Mucosa of rectum (tissue), 2 donors: ENCODE measurements around the gene PIK3IP1.

Experiments
- H3K27ac ChIP-seq, 2 donors: one replicate each; pipeline ENCODE4 v1.7.0; 2013; ENCODE audit warnings: inconsistent platforms in 2 of 2, low read depth in 2 of 2, low read length in 2 of 2
- H3K27me3 ChIP-seq, 2 donors: one replicate each; pipeline ENCODE4 v1.7.0; 2013; ENCODE audit warnings: low read length in 2 of 2; ENCODE audit not compliant: control insufficient read depth in 2 of 2, insufficient read depth in 2 of 2
- H3K36me3 ChIP-seq, 2 donors: one replicate each; pipeline ENCODE4 v1.7.0; 2013; ENCODE audit warnings: low read length in 2 of 2; ENCODE audit not compliant: control insufficient read depth in 2 of 2, insufficient read depth in 2 of 2
- H3K4me1 ChIP-seq, 2 donors: one replicate each; pipeline ENCODE4 v1.7.0; 2013; ENCODE audit warnings: low read length in 2 of 2, mild to moderate bottlenecking in 1 of 2; ENCODE audit not compliant: control insufficient read depth in 2 of 2, insufficient read depth in 2 of 2
- H3K4me3 ChIP-seq, 2 donors: one replicate each; pipeline ENCODE4 v1.7.0; 2013; ENCODE audit warnings: low read length in 2 of 2
- H3K9ac ChIP-seq, 2 donors: one replicate each; pipeline ENCODE4 v1.7.0; 2013; ENCODE audit warnings: low read length in 2 of 2, low read depth in 1 of 2, mild to moderate bottlenecking in 1 of 2
- H3K9me3 ChIP-seq, 2 donors: one replicate each; pipeline ENCODE4 v1.7.0; 2013; ENCODE audit warnings: low read length in 2 of 2; ENCODE audit not compliant: control insufficient read depth in 2 of 2
- donor health status: healthy.
- donor health status: Normal muscosa, but diverticular disease.

Gene PIK3IP1

GRCh38 chr22:31279821-31280505 is 12.3 kb downstream of the PIK3IP1 start:
- H3K9me3 ChIP-seq: no peaks in the 10 kb centered on the region
- no peaks in the 10 kb centered on the region for H3K27me3 ChIP-seq
- H3K4me3 ChIP-seq: no peak overlapping the region
- H3K27ac ChIP-seq: peak overlapping the region; percentile 9 to 16
- H3K9ac ChIP-seq: no peak overlapping the region
- peaks cover 74 to 84% of the 10 kb centered on the region in 2 donors for H3K36me3 ChIP-seq
- peaks cover 0 to 3% of the 10 kb centered on the region in 2 donors for H3K4me1 ChIP-seq

- Histone ChIP-seq H3K27me3 (no peaks in the 10 kb centered on the region), H3K4me3 (no peak overlapping the region), H3K9ac (no peak overlapping the region), H3K9me3 (no peaks in the 10 kb centered on the region), H3K36me3 (peaks cover 76 to 83% of the 10 kb centered on the region in 2 donors), H3K27ac (peak overlapping the region; percentile 59 to 71), H3K4me1 (peaks cover 0 to 8% of the 10 kb centered on the region in 2 donors)
Measured at GRCh38 chr22:31279327-31279669, 13.0 kb downstream of the PIK3IP1 start.

- no peaks in the 10 kb centered on the region for H3K9me3 ChIP-seq
- H3K4me1 ChIP-seq: peaks cover 0 to 8% of the 10 kb centered on the region in 2 donors
- H3K36me3 ChIP-seq: peaks cover 77 to 82% of the 10 kb centered on the region in 2 donors
- H3K27me3 ChIP-seq: no peaks in the 10 kb centered on the region
- peak overlapping the region; percentile 59 to 71 for H3K27ac ChIP-seq
- no peak overlapping the region for H3K9ac ChIP-seq
- no peak overlapping the region for H3K4me3 ChIP-seq
Measured at GRCh38 chr22:31278626-31279326, 13.5 kb downstream of the PIK3IP1 start.

- peaks cover 76 to 80% of the 10 kb centered on the region in 2 donors for H3K36me3 ChIP-seq
- no peak overlapping the region for H3K9ac ChIP-seq
- H3K27ac ChIP-seq: peak overlapping the region; percentile 44 to 53
- no peaks in the 10 kb centered on the region for H3K9me3 ChIP-seq
- H3K4me1 ChIP-seq: peaks cover 2 to 8% of the 10 kb centered on the region in 2 donors
- H3K4me3 ChIP-seq: no peak overlapping the region
- H3K27me3 ChIP-seq: no peaks in the 10 kb centered on the region
Measured at GRCh38 chr22:31278151-31278621, 14.1 kb downstream of the PIK3IP1 start.

- H3K36me3 ChIP-seq: peaks cover 76 to 80% of the 10 kb centered on the region in 2 donors
- H3K9ac ChIP-seq: no peak overlapping the region
- peaks cover 2 to 8% of the 10 kb centered on the region in 2 donors for H3K4me1 ChIP-seq
- H3K4me3 ChIP-seq: no peak overlapping the region
- H3K9me3 ChIP-seq: no peaks in the 10 kb centered on the region
- no peaks in the 10 kb centered on the region for H3K27me3 ChIP-seq
- peak overlapping the region in 1 of 2 donors; percentile 44 for H3K27ac ChIP-seq
Measured at GRCh38 chr22:31277741-31278140, 14.5 kb downstream of the PIK3IP1 start.

GRCh38 chr22:31276426-31277167 is 15.7 kb downstream of the PIK3IP1 start:
- Histone ChIP-seq H3K27ac (no peak overlapping the region), H3K27me3 (no peaks in the 10 kb centered on the region), H3K36me3 (peaks cover 75 to 77% of the 10 kb centered on the region in 2 donors), H3K4me1 (peaks cover 2 to 8% of the 10 kb centered on the region in 2 donors), H3K9ac (no peak overlapping the region), H3K4me3 (no peak overlapping the region), H3K9me3 (no peaks in the 10 kb centered on the region)

GRCh38 chr22:31275576-31275975 is 16.7 kb downstream of the PIK3IP1 start:
- no peak overlapping the region for H3K9ac ChIP-seq
- H3K4me3 ChIP-seq: no peak overlapping the region
- H3K9me3 ChIP-seq: no peaks in the 10 kb centered on the region
- H3K27ac ChIP-seq: peak overlapping the region in 1 of 2 donors; percentile 45
- H3K36me3 ChIP-seq: peaks cover 76% of the 10 kb centered on the region in 2 donors
- H3K4me1 ChIP-seq: peaks cover 2 to 8% of the 10 kb centered on the region in 2 donors
- no peaks in the 10 kb centered on the region for H3K27me3 ChIP-seq

- H3K4me3 ChIP-seq: no peak overlapping the region
- H3K27me3 ChIP-seq: no peaks in the 10 kb centered on the region
- no peaks in the 10 kb centered on the region for H3K9me3 ChIP-seq
- H3K9ac ChIP-seq: no peak overlapping the region
- peaks cover 75 to 77% of the 10 kb centered on the region in 2 donors for H3K36me3 ChIP-seq
- H3K27ac ChIP-seq: peak overlapping the region in 1 of 2 donors; percentile 45
- H3K4me1 ChIP-seq: peaks cover 2 to 8% of the 10 kb centered on the region in 2 donors
Measured at GRCh38 chr22:31275018-31275417, 17.3 kb downstream of the PIK3IP1 start.

- Histone ChIP-seq H3K9me3 (no peaks in the 10 kb centered on the region), H3K9ac (no peak overlapping the region), H3K27ac (no peak overlapping the region), H3K4me1 (peaks cover 2 to 8% of the 10 kb centered on the region in 2 donors), H3K36me3 (peaks cover 71 to 72% of the 10 kb centered on the region in 2 donors), H3K4me3 (no peak overlapping the region), H3K27me3 (no peaks in the 10 kb centered on the region)
Measured at GRCh38 chr22:31274017-31274416, 18.3 kb downstream of the PIK3IP1 start.
